ENCODE data around the gene NDUFA6.
"Not testable (repeated sequence)": the region's sequence is repeated elsewhere in the genome, so short reads cannot be mapped to it uniquely, and the experiment has no call there.

Gene NDUFA6

DNA sequence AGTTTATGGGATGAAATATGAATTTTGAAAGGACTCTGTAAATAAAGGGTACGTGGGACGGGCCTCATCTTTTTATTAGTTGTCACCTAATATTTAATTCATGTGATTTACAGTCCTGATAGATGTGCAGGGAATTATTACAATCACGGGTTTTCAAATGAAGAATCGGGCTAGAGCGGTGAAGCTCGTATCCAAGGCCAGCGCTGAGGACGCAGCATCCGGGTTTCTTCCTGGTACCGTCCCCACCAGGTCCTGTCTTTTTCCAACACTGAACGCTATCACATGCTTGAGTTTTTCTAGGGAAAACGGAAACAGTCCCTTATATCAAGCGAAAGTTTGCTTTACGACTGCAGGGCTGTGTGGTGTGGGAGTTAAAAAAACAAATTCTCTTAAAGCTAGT, 10.3 kb downstream of the NDUFA6 start:
- Histone ChIP-seq H3K4me1 (ENCODE audit: insufficient read depth, low read length) (peaks cover 5% of the 10 kb centered on the region; the same call in 1 of the 2 replicates), H3K9ac (ENCODE audit: low read depth, low read length) (peak overlapping the region; percentile 94; the same call in 1 of the 2 replicates), H3K36me3 (ENCODE audit: insufficient read depth, low read length) (no peaks in the 10 kb centered on the region), H3K9me3 (ENCODE audit: control insufficient read depth, insufficient read depth, low read length) (no peaks in the 10 kb centered on the region)

DNA sequence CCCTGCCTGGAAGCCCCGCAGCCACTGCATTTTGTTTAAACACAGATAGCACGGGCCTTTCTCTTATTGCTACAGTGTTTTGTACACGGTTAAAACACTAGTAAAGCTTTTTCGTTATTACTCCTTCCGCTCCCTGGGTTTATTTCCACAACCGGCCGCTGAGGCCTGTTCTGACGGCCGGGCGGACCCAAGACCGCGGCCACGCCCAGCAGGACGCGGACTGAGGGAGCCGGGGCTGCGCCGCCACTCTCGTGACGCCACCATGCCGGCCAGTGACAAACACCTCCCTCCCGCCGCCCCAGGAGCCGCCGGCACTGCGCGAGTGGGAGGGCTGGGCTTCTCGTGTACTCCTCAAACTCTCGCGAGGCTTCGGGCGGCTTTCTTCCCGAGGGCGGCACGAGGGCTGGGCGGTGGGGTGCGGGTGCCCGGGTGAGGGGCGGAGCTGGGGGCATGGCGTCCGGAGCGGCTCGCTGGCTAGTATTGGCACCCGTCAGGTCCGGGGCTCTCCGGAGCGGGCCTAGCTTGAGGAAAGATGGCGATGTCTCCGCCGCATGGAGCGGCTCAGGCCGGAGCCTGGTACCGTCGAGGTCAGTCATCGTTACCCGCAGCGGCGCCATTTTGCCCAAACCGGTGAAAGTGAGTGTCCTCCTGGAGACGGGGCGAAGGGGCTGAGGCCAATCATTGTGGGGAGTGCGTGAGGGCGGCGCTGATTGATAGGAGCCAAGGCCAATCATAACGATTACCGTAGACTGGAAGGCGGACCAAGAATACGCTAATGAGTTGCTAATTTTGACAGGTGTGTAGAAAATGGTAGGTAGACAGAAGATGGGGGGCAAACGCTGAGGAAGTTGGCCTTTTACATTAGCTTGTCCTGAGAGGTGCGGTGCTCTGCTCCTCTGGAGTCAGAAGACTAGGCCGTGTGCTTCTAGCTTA, 11.0 kb downstream of the NDUFA6 start, which contains the start of gene SMDT1:
SMDT1 (plus strand) TSS at position 382 of the 933 bp plus-strand sequence; CDS start at position 451, 69 bp downstream.
- H3K9ac ChIP-seq (ENCODE audit: low read depth, low read length): peak within 1 kb of the TSS; percentile 94
- no peaks in the 10 kb centered on the region for H3K9me3 ChIP-seq (ENCODE audit: control insufficient read depth, insufficient read depth, low read length)
- H3K36me3 ChIP-seq (ENCODE audit: insufficient read depth, low read length): no peaks in the 10 kb centered on the region
- H3K4me1 ChIP-seq (ENCODE audit: insufficient read depth, low read length): peaks cover 5% of the 10 kb centered on the region; the same call in 1 of the 2 replicates

GRCh38 chr22:42078469-42079318, 11.9 kb downstream of the NDUFA6 start:
- Histone ChIP-seq H3K9ac (ENCODE audit: low read depth, low read length) (peak overlapping the region; percentile 94), H3K4me1 (ENCODE audit: insufficient read depth, low read length) (peaks cover 5% of the 10 kb centered on the region; the same call in 1 of the 2 replicates), H3K36me3 (ENCODE audit: insufficient read depth, low read length) (no peaks in the 10 kb centered on the region), H3K9me3 (ENCODE audit: control insufficient read depth, insufficient read depth, low read length) (no peaks in the 10 kb centered on the region)

GRCh38 chr22:42077486-42078125, 13.0 kb downstream of the NDUFA6 start:
- Histone ChIP-seq H3K9ac (ENCODE audit: low read depth, low read length) (no peak overlapping the region), H3K4me1 (ENCODE audit: insufficient read depth, low read length) (peaks cover 5% of the 10 kb centered on the region; the same call in 1 of the 2 replicates), H3K36me3 (ENCODE audit: insufficient read depth, low read length) (no peaks in the 10 kb centered on the region), H3K9me3 (ENCODE audit: control insufficient read depth, insufficient read depth, low read length) (no peaks in the 10 kb centered on the region)

GRCh38 chr22:42076764-42077485, 13.6 kb downstream of the NDUFA6 start:
- Histone ChIP-seq H3K9me3 (ENCODE audit: control insufficient read depth, insufficient read depth, low read length) (no peaks in the 10 kb centered on the region), H3K9ac (ENCODE audit: low read depth, low read length) (no peak overlapping the region), H3K36me3 (ENCODE audit: insufficient read depth, low read length) (no peaks in the 10 kb centered on the region), H3K4me1 (ENCODE audit: insufficient read depth, low read length) (peaks cover 5% of the 10 kb centered on the region; the same call in 1 of the 2 replicates)

DNA sequence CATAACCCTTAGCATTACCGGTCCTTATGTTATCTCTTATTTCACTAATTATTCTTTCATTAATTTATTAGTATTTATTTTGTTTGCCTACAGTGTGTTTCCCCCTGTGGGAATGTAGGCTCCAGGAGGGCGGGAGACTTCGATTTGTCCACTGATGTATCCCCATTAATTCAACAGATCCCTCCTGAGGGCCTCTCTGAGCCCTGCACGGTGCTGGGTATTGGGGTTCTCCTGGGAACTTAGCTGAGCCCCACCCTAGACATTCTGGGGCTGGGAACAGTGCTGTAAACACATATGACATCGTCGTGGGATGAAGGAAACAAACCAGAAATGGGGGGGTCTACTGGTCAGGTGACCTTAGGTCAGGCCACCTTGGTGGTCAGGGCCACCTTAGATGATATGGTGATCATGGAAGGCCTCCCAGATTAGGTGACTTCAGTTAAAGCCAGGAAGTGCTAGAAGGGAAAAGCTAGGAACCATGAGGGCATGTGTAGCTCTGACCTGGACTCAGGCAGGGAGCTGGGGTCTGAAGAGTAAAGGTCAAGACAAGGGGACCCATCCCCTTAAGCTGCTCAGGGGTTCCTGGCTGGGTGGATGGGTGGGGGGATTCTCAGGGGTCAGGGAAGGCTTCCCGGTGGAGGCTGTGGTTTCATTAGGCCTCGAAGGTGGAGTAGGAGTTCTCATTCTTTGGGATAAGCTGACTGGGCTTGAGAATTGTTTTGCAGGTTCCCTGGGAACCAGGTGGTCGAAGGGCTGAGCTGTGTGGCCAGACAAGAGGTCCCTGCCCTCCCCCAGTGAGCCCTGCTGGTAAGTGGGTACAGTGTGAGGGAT, 15.5 kb downstream of the NDUFA6 start:
- peak overlapping the region; percentile 55; the same call in 1 of the 2 replicates for H3K9ac ChIP-seq (ENCODE audit: low read depth, low read length)
- 0 out of 2 replicates have a peak, but pooled peaks cover 5% of the 10 kb centered on the region for H3K4me1 ChIP-seq (ENCODE audit: insufficient read depth, low read length)
- no peaks in the 10 kb centered on the region for H3K9me3 ChIP-seq (ENCODE audit: control insufficient read depth, insufficient read depth, low read length)
- no peaks in the 10 kb centered on the region for H3K36me3 ChIP-seq (ENCODE audit: insufficient read depth, low read length)

DNA sequence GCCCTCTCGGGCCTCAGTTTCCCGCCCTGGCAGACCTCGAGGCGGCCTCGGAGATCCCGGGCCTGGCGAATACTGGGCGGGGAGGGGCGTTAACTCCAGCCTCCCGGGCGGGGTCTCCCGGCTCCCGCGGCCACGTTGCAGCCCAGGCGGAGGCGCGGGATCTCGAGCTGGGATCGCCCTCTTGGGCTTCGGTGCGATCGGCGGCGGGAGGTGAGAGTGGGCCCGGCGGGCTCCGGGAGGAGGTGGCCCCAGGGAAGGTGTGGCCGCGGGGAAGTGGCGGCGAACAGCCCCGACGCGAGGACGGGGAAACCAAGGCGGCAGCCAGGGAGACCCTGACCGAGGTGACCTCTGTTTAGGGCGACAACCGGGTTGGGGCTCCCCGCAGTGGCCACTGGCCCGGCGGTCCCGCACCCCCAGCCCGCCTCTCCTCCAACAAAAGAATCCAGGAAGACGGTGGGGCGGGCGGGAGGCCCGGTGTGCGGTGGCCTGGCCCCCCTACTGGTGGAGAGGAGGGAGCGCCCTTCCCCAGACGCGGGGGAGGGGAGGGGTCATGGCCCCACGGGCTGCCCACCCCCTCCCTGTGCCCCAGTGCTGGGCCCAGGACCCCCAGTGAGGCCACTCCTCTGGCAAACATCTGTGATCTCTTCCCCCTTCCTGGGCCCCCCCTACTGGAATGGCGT, 16.3 kb downstream of the NDUFA6 start, which contains the start of gene PHETA2:
PHETA2 (plus strand) TSS at position 117 of the 680 bp plus-strand sequence. CDS start 3,046 bp downstream, outside the sequence.
- H3K36me3 ChIP-seq (ENCODE audit: insufficient read depth, low read length): no peaks in the 10 kb centered on the region
- no peaks in the 10 kb centered on the region for H3K9me3 ChIP-seq (ENCODE audit: control insufficient read depth, insufficient read depth, low read length)
- H3K4me1 ChIP-seq (ENCODE audit: insufficient read depth, low read length): 0 out of 2 replicates have a peak, but pooled peaks cover 5% of the 10 kb centered on the region
- peak within 1 kb of the TSS; percentile 55 for H3K9ac ChIP-seq (ENCODE audit: low read depth, low read length)

DNA sequence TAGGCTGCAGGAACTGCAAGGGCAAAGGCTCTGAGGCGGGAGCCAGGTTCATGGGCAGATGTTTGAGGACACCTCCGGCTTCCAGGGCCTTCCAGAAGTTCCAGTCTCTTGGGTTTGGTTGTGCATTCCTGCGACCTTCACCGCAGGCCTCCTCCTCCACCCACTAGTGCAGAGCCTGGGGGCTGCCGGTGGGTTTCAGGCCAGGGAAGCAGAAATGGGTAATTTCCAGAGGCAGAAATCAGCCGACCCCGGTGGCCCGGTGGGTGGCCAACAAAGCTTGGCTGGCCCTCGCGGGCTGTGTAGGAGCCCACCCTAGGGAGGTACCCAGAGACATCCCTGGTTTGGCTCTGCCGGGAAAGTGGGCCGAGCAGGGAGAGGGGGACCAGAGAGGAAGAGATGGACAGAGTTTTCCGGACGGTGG, 16.9 kb downstream of the NDUFA6 start:
- H3K9me3 ChIP-seq (ENCODE audit: control insufficient read depth, insufficient read depth, low read length): no peaks in the 10 kb centered on the region
- H3K36me3 ChIP-seq (ENCODE audit: insufficient read depth, low read length): no peaks in the 10 kb centered on the region
- 0 out of 2 replicates have a peak, but pooled peaks cover 5% of the 10 kb centered on the region for H3K4me1 ChIP-seq (ENCODE audit: insufficient read depth, low read length)
- H3K9ac ChIP-seq (ENCODE audit: low read depth, low read length): peak overlapping the region; percentile 55; the same call in 1 of the 2 replicates

- H3K4me1 ChIP-seq (ENCODE audit: insufficient read depth, low read length): no peaks in the 10 kb centered on the region
- no peaks in the 10 kb centered on the region for H3K36me3 ChIP-seq (ENCODE audit: insufficient read depth, low read length)
- no peaks in the 10 kb centered on the region for H3K9me3 ChIP-seq (ENCODE audit: control insufficient read depth, insufficient read depth, low read length)
- H3K9ac ChIP-seq (ENCODE audit: low read depth, low read length): no peak overlapping the region
These were observed 17.8 kb downstream of the NDUFA6 start for GRCh38 chr22:42072606-42073330.

- not testable (repeated sequence) for H3K9me3 ChIP-seq (ENCODE audit: control insufficient read depth, insufficient read depth, low read length); H3K4me1 ChIP-seq (ENCODE audit: insufficient read depth, low read length); H3K36me3 ChIP-seq (ENCODE audit: insufficient read depth, low read length)
- H3K9ac ChIP-seq (ENCODE audit: low read depth, low read length): peak overlapping the region; percentile 66; the same call in 1 of the 2 replicates
These were observed 19.1 kb downstream of the NDUFA6 start for GRCh38 chr22:42071508-42071907.

- Histone ChIP-seq H3K4me1 (ENCODE audit: insufficient read depth, low read length) (peaks cover 8% of the 10 kb centered on the region; the same call in 1 of the 2 replicates), H3K36me3 (ENCODE audit: insufficient read depth, low read length) (no peaks in the 10 kb centered on the region), H3K9ac (ENCODE audit: low read depth, low read length) (peak within 1 kb of the TSS; percentile 66; the same call in 1 of the 2 replicates), H3K9me3 (ENCODE audit: control insufficient read depth, insufficient read depth, low read length) (no peaks in the 10 kb centered on the region)
These were observed 19.8 kb downstream of the NDUFA6 start, which contains the start of gene NAGA for GRCh38 chr22:42070517-42071422. NAGA (minus strand) TSS chr22:42070812; CDS start chr22:42070297, 515 bp downstream.
